Liver (tissue), 9 donors: ENCODE data around the gene CCDC32. TPM values are rescaled to one million over a fixed set of nuclear protein-coding genes. Genes with fewer than 3 reads are reported as not detected.

ENCODE experiments used
- DNase-seq: peaks from one replicate; pipeline ENCODE4 v3.0.0-alpha.2; 2017; ENCODE audit warnings: low spot score
- H3K27ac ChIP-seq, 2 donors: one replicate each; pipeline ENCODE4 v1.7.0; 2013; ENCODE audit warnings: inconsistent platforms in 2 of 2, low read length in 2 of 2, control low read depth in 1 of 2, low read depth in 1 of 2, mild to moderate bottlenecking in 1 of 2
- H3K27me3 ChIP-seq, 4 donors: one replicate each; pipeline versions ENCODE4 v1.6.1 to v1.7.0; 2013; ENCODE audit warnings: low read length in 3 of 4, inconsistent platforms in 1 of 4, mild to moderate bottlenecking in 1 of 4, moderate library complexity in 1 of 4; ENCODE audit not compliant: control insufficient read depth in 4 of 4, insufficient read depth in 4 of 4
- H3K36me3 ChIP-seq, 4 donors: one replicate each; pipeline versions ENCODE4 v1.6.1 to v1.7.0; 2013; ENCODE audit warnings: low read length in 3 of 4, mild to moderate bottlenecking in 3 of 4, low read depth in 1 of 4, moderate library complexity in 1 of 4; ENCODE audit not compliant: control insufficient read depth in 4 of 4, insufficient read depth in 3 of 4
- H3K4me1 ChIP-seq, 4 donors: one replicate each; pipeline versions ENCODE4 v1.6.1 to v1.7.0; 2013; ENCODE audit warnings: low read length in 3 of 4, mild to moderate bottlenecking in 3 of 4, moderate library complexity in 1 of 4; ENCODE audit not compliant: control insufficient read depth in 4 of 4, insufficient read depth in 4 of 4
- H3K4me3 ChIP-seq, 3 donors: one replicate each; pipeline versions ENCODE4 v1.6.1 to v1.7.0; 2013; ENCODE audit warnings: low read length in 3 of 3, control low read depth in 1 of 3, low read depth in 1 of 3, mild to moderate bottlenecking in 1 of 3
- H3K9ac ChIP-seq, 2 donors: one replicate each; pipeline ENCODE4 v1.7.0; 2013; ENCODE audit warnings: low read length in 2 of 2, mild to moderate bottlenecking in 2 of 2, moderate library complexity in 2 of 2, control low read depth in 1 of 2, low read depth in 1 of 2
- H3K9me3 ChIP-seq, 4 donors: one replicate each; pipeline versions ENCODE4 v1.6.1 to v1.7.0; 2013; ENCODE audit warnings: low read length in 3 of 4; ENCODE audit not compliant: control insufficient read depth in 4 of 4
- EGR1 ChIP-seq, 2 donors: IDR thresholded peaks; 2 replicates each; pipeline ENCODE4 v1.6.1; 2016 to 2018; ENCODE audit warnings: antibody characterized with exemption in 2 of 2, low read depth in 2 of 2
- GABPA ChIP-seq, 2 donors: IDR thresholded peaks in 1 of 2; conservative IDR thresholded peaks in 1 of 2; 2 replicates each; pipeline ENCODE4 v1.6.1; 2016; ENCODE audit warnings: antibody characterized with exemption in 2 of 2, mild to moderate bottlenecking in 1 of 2, moderate library complexity in 1 of 2
- HNF4G ChIP-seq: IDR thresholded peaks from 2 replicates; pipeline ENCODE4 v1.6.1; 2016; ENCODE audit warnings: antibody characterized with exemption
- NR2F2 ChIP-seq: IDR thresholded peaks from 2 replicates; pipeline ENCODE4 v1.6.1; 2016; ENCODE audit warnings: antibody characterized with exemption
- WGBS: extraction: QIAGEN DNeasy Blood & Tissue Kit; methylation state at CpG from one replicate; pipeline ENCODE4 v1.1.7; 2013; 5-methylcytosine and 5-hydroxymethylcytosine counted together
- polyA plus RNA-seq, 2 donors: library from polyadenylated mRNA; stranded (reverse) in 1 of 2; unstranded in 1 of 2; fragments of 200-250 nt in 1 of 2; fragments of >200 nt in 1 of 2; fragmentation: Nextera tagmentation in 1 of 2; extraction: Ambion mirVana in 1 of 2; gene quantifications; one replicate each; pipeline versions ENCODE4 v1.2.1 to v1.2.3, GENCODE V29; 2013 to 2015
- total RNA-seq, 2 donors: library from RNA; depleted of rRNA; stranded (reverse); fragments of >200 nt; gene quantifications; one replicate each; pipeline ENCODE4 v1.2.3, GENCODE V29; 2014
- TF ChIP-seq, protein P1 (sequence below): fragments of 150-350 bp; IDR thresholded peaks from 2 replicates; pipeline ENCODE4 v1.5.1; 2017; ENCODE audit warnings: improper control_type of control experiment, low read depth, low read length; ENCODE audit not compliant: missing input control
- TF ChIP-seq, protein P2 (sequence below): IDR thresholded peaks from 2 replicates; pipeline ENCODE4 v1.6.1; 2016; ENCODE audit warnings: antibody characterized with exemption
- TF ChIP-seq, protein P3 (sequence below): IDR thresholded peaks from 2 replicates; pipeline ENCODE4 v1.6.1; 2016; ENCODE audit warnings: antibody characterized with exemption
- TF ChIP-seq, protein P4 (sequence below): IDR thresholded peaks from 2 replicates; pipeline ENCODE4 v1.6.1; 2016; ENCODE audit warnings: antibody characterized with exemption
- donor health status: healthy.
- donor health status: healthy.
- donor health status: healthy.
- donor health status: healthy.
- donor health status: healthy.

Gene CCDC32
- total and polyA plus RNA-seq, 4 donors = 7.9 to 13.5 (median 8.9) TPM

DNA sequence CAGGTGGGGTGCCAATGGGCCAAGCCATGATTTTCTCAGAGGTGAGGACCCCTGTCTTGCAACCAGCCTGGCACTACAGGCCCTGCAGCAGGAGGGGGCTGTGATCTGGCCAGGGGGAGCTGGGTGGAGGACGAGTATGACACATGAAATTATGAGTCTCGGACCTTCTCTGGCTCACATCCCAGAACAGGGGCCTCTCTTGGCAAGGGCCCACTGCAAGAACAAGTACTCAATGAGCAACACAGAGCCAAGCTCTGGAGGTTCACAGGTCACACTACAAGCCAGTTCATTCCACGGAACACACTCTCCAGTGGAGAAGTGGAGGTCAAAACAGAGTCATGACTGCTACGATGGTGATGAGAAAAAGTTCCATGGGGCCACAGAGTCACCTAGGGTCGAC lies 28.3 kb downstream of the CCDC32 start:
- DNase-seq = no peak
- Histone ChIP-seq H3K4me1 (no peaks in the 10 kb centered on the region), H3K27ac (no peak overlapping the region), H3K9me3 (no peaks in the 10 kb centered on the region), H3K36me3 (peaks cover 0 to 2% (median 0%) of the 10 kb centered on the region in 4 donors), H3K4me3 (no peak overlapping the region), H3K9ac (no peak overlapping the region), H3K27me3 (no peaks in the 10 kb centered on the region)
- 84% methylated on average over 5 of the region's 5 CpGs for WGBS
- TF ChIP-seq, protein P1, sequence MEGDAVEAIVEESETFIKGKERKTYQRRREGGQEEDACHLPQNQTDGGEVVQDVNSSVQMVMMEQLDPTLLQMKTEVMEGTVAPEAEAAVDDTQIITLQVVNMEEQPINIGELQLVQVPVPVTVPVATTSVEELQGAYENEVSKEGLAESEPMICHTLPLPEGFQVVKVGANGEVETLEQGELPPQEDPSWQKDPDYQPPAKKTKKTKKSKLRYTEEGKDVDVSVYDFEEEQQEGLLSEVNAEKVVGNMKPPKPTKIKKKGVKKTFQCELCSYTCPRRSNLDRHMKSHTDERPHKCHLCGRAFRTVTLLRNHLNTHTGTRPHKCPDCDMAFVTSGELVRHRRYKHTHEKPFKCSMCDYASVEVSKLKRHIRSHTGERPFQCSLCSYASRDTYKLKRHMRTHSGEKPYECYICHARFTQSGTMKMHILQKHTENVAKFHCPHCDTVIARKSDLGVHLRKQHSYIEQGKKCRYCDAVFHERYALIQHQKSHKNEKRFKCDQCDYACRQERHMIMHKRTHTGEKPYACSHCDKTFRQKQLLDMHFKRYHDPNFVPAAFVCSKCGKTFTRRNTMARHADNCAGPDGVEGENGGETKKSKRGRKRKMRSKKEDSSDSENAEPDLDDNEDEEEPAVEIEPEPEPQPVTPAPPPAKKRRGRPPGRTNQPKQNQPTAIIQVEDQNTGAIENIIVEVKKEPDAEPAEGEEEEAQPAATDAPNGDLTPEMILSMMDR = no peak
- TF ChIP-seq, protein P2, sequence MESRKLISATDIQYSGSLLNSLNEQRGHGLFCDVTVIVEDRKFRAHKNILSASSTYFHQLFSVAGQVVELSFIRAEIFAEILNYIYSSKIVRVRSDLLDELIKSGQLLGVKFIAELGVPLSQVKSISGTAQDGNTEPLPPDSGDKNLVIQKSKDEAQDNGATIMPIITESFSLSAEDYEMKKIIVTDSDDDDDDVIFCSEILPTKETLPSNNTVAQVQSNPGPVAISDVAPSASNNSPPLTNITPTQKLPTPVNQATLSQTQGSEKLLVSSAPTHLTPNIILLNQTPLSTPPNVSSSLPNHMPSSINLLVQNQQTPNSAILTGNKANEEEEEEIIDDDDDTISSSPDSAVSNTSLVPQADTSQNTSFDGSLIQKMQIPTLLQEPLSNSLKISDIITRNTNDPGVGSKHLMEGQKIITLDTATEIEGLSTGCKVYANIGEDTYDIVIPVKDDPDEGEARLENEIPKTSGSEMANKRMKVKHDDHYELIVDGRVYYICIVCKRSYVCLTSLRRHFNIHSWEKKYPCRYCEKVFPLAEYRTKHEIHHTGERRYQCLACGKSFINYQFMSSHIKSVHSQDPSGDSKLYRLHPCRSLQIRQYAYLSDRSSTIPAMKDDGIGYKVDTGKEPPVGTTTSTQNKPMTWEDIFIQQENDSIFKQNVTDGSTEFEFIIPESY = no peak

DNA sequence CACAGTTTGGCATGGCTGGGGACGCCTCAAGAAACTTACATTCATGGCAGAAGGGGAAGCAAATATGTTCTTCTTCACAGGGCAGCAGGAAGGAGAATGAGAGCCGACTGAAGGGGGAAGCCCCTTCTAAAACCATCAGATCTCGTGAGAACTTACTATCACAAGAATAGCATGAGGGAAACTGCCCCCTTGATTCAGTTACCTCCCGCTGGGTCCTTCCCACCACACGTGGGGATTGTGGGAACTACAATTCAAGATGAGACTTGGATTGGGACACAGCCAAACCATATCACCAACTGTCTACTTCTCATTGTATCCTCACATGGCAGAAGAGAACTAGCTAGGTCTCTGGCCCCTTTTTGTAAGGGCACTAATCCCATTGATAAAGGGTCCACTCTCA lies 30.5 kb downstream of the CCDC32 start:
- 76% methylated on average over 5 of the region's 5 CpGs for WGBS
- H3K9me3 ChIP-seq = no peaks in the 10 kb centered on the region
- H3K9ac ChIP-seq = no peak overlapping the region
- H3K27me3 ChIP-seq = no peaks in the 10 kb centered on the region
- H3K27ac ChIP-seq = no peak overlapping the region
- TF ChIP-seq, protein P3, sequence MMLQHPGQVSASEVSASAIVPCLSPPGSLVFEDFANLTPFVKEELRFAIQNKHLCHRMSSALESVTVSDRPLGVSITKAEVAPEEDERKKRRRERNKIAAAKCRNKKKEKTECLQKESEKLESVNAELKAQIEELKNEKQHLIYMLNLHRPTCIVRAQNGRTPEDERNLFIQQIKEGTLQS = no peak
- TF ChIP-seq EGR1 (IDR thresholded peaks at IDR 0.05; ENCODE audit: low read depth in 2 of 2) = no peak
- TF ChIP-seq NR2F2 = no peak
- no peak for TF ChIP-seq HNF4G
- H3K4me1 ChIP-seq = no peaks in the 10 kb centered on the region
- H3K4me3 ChIP-seq = no peak overlapping the region
- no peak for DNase-seq
- peaks cover 0 to 2% (median 0%) of the 10 kb centered on the region in 4 donors for H3K36me3 ChIP-seq

DNA sequence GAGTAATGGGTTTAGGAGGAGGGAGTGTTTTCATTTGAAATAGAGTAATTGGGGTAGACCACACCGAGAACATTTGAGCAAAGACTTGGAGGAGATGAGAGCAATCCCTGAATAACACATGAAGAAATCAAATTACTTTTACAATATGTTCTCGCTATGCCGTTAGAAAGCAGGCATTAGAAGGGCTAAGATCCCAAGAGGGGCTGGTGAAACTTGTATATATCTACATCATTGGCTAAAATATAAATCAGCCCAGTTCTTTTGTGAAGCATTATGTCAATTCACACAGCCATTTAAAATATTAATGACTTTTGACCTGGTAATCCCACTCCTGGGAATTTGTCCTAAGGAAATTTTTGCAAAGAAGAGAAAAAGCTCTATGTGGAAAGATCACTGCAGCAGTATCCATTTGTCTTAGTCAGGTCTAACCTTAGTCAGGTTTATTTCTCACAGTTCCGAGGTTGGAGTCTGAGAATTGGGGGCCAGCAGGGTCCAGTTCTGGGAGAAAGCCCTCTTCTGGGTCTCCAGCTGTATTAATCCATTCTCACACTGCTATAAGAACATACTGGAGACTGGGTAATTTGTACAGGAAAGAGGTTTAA lies 31.0 kb downstream of the CCDC32 start:
- 96% methylated on average over 4 of the region's 4 CpGs for WGBS
- no peak for DNase-seq
- no peaks in the 10 kb centered on the region for H3K9me3 ChIP-seq
- TF ChIP-seq EGR1 (IDR thresholded peaks at IDR 0.05; ENCODE audit: low read depth in 2 of 2) (no peak), GABPA (IDR thresholded peaks at IDR 0.05 in 1 of 2, conservative IDR thresholded peaks at IDR 0.05 in 1 of 2) (no peak)
- TF ChIP-seq, protein P2 = no peak
- TF ChIP-seq, protein P3 = no peak
- TF ChIP-seq, protein P1 = no peak
- TF ChIP-seq, protein P4, sequence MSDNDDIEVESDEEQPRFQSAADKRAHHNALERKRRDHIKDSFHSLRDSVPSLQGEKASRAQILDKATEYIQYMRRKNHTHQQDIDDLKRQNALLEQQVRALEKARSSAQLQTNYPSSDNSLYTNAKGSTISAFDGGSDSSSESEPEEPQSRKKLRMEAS = no peak
- H3K4me1 ChIP-seq = no peaks in the 10 kb centered on the region
- no peak overlapping the region for H3K27ac ChIP-seq
- no peak overlapping the region for H3K9ac ChIP-seq
- no peak overlapping the region for H3K4me3 ChIP-seq
- H3K36me3 ChIP-seq = no peaks in the 10 kb centered on the region
- H3K27me3 ChIP-seq = no peaks in the 10 kb centered on the region
